ENCODE data around the gene RAB19.

GRCh38 chr7:140441519-140441918 lies 37.7 kb downstream of the RAB19 start:
- TF ChIP-seq REST (IDR thresholded peaks at IDR 0.05) (no peak), CTCF (IDR thresholded peaks at IDR 0.05; ENCODE audit: low read depth, low read length, missing input control) (no peak), SP1 (IDR thresholded peaks at IDR 0.05) (no peak), MAX (IDR thresholded peaks at IDR 0.05) (no peak), JUND (IDR thresholded peaks at IDR 0.05) (no peak), TAF1 (conservative IDR thresholded peaks at IDR 0.05) (no peak), FOXA1 (IDR thresholded peaks at IDR 0.05) (no peak), YY1 (IDR thresholded peaks at IDR 0.05) (no peak), RAD21 (IDR thresholded peaks at IDR 0.05) (no peak), RXRA (IDR thresholded peaks at IDR 0.05) (no peak)

Data from liver (tissue), 3 donors.